Osteoblast (primary cell): Measurements from ENCODE around the gene TCP11L1. TPM values are rescaled to one million over a fixed set of nuclear protein-coding genes. Genes with fewer than 3 reads are reported as not detected.

Experiments used
- DNase-seq: peaks from one replicate; pipeline ENCODE4 v3.0.0; 2011; ENCODE audit warnings: low spot score, mixed read lengths; ENCODE audit not compliant: insufficient read length; ENCODE audit errors: missing footprints
- H2AFZ ChIP-seq: 2 replicates; pipeline ENCODE4 v1.6.0; 2011; ENCODE audit warnings: mild to moderate bottlenecking, low read length
- H3K27ac ChIP-seq: 2 replicates; pipeline ENCODE4 v1.5.1; 2011; ENCODE audit warnings: mild to moderate bottlenecking, low read depth, low read length, moderate library complexity
- H3K27me3 ChIP-seq: 2 replicates; pipeline ENCODE4 v1.6.0; 2012; ENCODE audit warnings: mild to moderate bottlenecking, control low read depth, inconsistent platforms, low read length, moderate library complexity; ENCODE audit not compliant: insufficient read depth
- H3K36me3 ChIP-seq: 2 replicates; pipeline ENCODE4 v1.5.1; 2011; ENCODE audit warnings: mild to moderate bottlenecking, low read length, control low read depth, moderate library complexity; ENCODE audit not compliant: insufficient read depth
- H3K4me1 ChIP-seq: 2 replicates; pipeline ENCODE4 v1.5.1; 2011; ENCODE audit warnings: mild to moderate bottlenecking, low read length, control low read depth, moderate library complexity; ENCODE audit not compliant: insufficient read depth
- H3K4me2 ChIP-seq: 2 replicates; pipeline ENCODE4 v1.6.0; 2011; ENCODE audit warnings: mild to moderate bottlenecking, low read length; ENCODE audit not compliant: insufficient read depth
- H3K4me3 ChIP-seq: fragments of 200-600 bp; sonication (generic); 3 replicates; pipeline ENCODE4 v1.5.1; 2012; ENCODE audit warnings: mild to moderate bottlenecking, low read length, inconsistent platforms; ENCODE audit not compliant: insufficient read depth
- H3K79me2 ChIP-seq: 2 replicates; pipeline ENCODE4 v1.6.0; 2012; ENCODE audit warnings: mild to moderate bottlenecking, low read length, control low read depth, inconsistent platforms; ENCODE audit not compliant: insufficient read depth
- H3K9me3 ChIP-seq: 2 replicates; pipeline ENCODE4 v1.5.1; 2011; ENCODE audit warnings: low read depth, low read length, control low read depth
- H4K20me1 ChIP-seq: 2 replicates; pipeline ENCODE4 v1.6.0; 2012; ENCODE audit warnings: mild to moderate bottlenecking, low read length, control low read depth; ENCODE audit not compliant: insufficient read depth
- total RNA-seq: library from RNA; depleted of rRNA; stranded (reverse); fragments of >200 nt; gene quantifications from 2 replicates; pipeline ENCODE4 v1.2.3, GENCODE V29; 2012
- TF ChIP-seq, protein P1 (sequence below): IDR thresholded peaks from 2 replicates; pipeline ENCODE4 v1.5.1; 2011; ENCODE audit warnings: mild to moderate bottlenecking, low read depth, low read length, moderate library complexity; ENCODE audit errors: extremely low read depth

TCP11L1 gene
- total RNA-seq, 1 donor: 35.8 TPM

DNA sequence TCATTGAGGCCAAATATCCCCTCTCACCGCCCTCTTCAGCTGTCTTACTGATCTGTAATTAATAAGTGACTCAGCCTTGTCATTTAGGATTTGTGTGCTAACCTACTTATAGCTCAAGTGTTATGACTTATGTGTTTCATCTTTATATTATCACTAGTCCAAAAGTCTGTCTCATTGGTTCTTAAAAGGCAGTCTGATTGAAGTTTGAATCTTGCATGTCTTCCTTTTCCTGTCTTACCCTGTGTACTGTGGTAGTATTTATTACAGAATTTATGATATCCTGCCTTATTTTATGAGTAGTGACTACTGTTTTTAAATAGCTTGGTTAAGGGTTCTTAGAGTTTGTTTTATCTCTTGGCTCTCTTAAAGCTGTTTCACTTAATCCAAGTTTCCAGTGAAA is 17.4 kb upstream of the TCP11L1 start:
- H3K79me2 ChIP-seq: peaks cover 58% of the 10 kb centered on the region

DNA sequence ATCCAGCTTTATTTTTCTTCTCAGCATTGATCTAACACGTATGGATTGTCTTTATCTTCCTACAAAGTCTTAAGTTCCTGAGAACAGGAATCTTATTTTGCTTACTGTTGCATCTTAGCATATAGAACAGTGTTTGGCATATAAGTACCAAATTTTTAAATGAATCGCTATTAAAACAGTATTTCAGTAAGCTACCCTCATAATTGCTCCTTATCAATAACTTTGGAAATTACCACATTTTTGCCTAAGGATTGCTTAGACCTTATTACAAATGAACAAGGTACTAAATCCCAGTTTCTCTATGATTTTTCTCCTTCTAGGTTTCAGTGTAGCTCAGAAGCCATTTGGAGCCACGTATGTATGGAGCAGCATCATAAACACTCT is 14.0 kb upstream of the TCP11L1 start:
- no peak overlapping the region for H2AFZ ChIP-seq
- DNase-seq: no peak
- no peak overlapping the region for H3K4me3 ChIP-seq
- TF ChIP-seq, protein P1, sequence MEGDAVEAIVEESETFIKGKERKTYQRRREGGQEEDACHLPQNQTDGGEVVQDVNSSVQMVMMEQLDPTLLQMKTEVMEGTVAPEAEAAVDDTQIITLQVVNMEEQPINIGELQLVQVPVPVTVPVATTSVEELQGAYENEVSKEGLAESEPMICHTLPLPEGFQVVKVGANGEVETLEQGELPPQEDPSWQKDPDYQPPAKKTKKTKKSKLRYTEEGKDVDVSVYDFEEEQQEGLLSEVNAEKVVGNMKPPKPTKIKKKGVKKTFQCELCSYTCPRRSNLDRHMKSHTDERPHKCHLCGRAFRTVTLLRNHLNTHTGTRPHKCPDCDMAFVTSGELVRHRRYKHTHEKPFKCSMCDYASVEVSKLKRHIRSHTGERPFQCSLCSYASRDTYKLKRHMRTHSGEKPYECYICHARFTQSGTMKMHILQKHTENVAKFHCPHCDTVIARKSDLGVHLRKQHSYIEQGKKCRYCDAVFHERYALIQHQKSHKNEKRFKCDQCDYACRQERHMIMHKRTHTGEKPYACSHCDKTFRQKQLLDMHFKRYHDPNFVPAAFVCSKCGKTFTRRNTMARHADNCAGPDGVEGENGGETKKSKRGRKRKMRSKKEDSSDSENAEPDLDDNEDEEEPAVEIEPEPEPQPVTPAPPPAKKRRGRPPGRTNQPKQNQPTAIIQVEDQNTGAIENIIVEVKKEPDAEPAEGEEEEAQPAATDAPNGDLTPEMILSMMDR: no peak
- H4K20me1 ChIP-seq: peaks cover 7% of the 10 kb centered on the region
- no peaks in the 10 kb centered on the region for H3K36me3 ChIP-seq
- peaks cover 29% of the 10 kb centered on the region for H3K79me2 ChIP-seq
- no peaks in the 10 kb centered on the region for H3K27me3 ChIP-seq
- H3K4me2 ChIP-seq: no peak overlapping the region
- peaks cover 23% of the 10 kb centered on the region for H3K4me1 ChIP-seq
- H3K9me3 ChIP-seq: no peaks in the 10 kb centered on the region
- H3K27ac ChIP-seq: no peak overlapping the region

More for the DNA sequence above, 17.4 kb upstream of the TCP11L1 start:
- no peak for DNase-seq
- TF ChIP-seq, protein P1: no peak
- Histone ChIP-seq H3K27ac (no peak overlapping the region), H3K4me3 (no peak overlapping the region), H3K4me1 (peaks cover 9% of the 10 kb centered on the region), H3K4me2 (no peak overlapping the region), H3K36me3 (no peaks in the 10 kb centered on the region), H2AFZ (no peak overlapping the region), H4K20me1 (peaks cover 7% of the 10 kb centered on the region), H3K27me3 (no peaks in the 10 kb centered on the region), H3K9me3 (no peaks in the 10 kb centered on the region)

DNA sequence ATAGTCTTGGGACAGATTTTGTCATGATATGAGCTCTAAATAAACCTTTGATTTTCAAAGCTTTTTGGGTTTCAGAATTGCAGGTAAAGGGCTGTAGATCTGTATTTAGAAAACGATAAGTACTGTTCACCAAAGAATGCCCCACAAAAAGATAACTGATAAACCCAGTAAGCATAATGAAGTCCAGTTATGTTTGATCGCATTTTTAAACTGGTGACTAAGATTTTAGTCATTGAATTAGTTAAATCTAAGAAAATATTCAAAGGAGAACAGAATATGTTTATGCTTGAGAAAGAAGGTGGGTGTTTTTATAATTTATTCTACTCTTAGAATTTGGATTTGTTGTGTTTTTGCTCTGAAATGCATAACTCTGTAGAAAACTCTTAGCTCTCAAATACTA is 12.1 kb upstream of the TCP11L1 start:
- Histone ChIP-seq H2AFZ (no peak overlapping the region), H4K20me1 (peaks cover 3% of the 10 kb centered on the region), H3K4me1 (peaks cover 19% of the 10 kb centered on the region), H3K27ac (no peak overlapping the region), H3K27me3 (no peaks in the 10 kb centered on the region), H3K9me3 (no peaks in the 10 kb centered on the region), H3K4me2 (peak overlapping the region; percentile 34), H3K36me3 (peaks cover 9% of the 10 kb centered on the region), H3K79me2 (peaks cover 12% of the 10 kb centered on the region), H3K4me3 (no peak overlapping the region)
- TF ChIP-seq, protein P1: no peak
- DNase-seq: no peak

DNA sequence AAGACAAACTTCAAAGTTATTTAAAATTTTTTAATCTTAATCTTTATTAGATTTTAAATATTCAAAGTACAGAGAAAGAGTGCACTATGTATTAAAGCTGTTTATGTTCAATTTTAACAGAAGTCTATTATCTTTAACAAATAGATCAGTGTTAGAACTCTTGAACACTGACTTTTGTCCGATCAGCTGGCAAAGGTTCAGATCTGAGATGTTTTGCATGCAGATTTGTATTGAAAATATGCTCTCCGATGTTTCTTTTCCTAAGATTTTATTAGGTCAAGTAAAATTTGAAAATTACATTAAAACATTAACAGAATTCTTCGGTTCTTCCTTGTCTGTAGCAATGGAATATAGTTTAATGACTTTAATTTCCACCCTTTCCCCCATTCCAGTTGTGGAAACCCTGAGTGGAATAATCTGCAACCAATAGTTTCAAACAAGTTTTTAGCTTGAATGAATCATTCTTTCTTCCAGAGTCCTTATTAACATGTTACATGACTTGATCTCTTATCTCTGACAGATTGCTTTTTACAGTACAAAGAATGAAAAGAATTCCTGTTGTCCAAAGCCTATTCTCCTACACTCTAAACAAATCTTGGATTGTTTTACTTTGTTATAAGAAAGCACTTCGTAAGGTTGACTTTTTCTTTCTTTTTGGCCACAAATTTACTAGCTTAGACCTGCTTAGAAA is 11.4 kb upstream of the TCP11L1 start:
- no peak for DNase-seq
- Histone ChIP-seq H3K4me2 (peak overlapping the region; percentile 34), H3K4me3 (no peak overlapping the region), H3K36me3 (peaks cover 9% of the 10 kb centered on the region), H3K27me3 (no peaks in the 10 kb centered on the region), H3K4me1 (peaks cover 19% of the 10 kb centered on the region), H3K9me3 (no peaks in the 10 kb centered on the region), H3K79me2 (peaks cover 12% of the 10 kb centered on the region), H3K27ac (no peak overlapping the region), H4K20me1 (peaks cover 3% of the 10 kb centered on the region), H2AFZ (no peak overlapping the region)
- TF ChIP-seq, protein P1: no peak
